NCI-H2107 (cell line): ENCODE results near the gene G3BP1.
"Not testable (repeated sequence)": the region's sequence is repeated elsewhere in the genome, so short reads cannot be mapped to it uniquely, and the experiment has no call there.

ENCODE experiments used
- DNase-seq: peaks from one replicate; lab custom pipeline; 2025; lab: John Stamatoyannopoulos, UW

Gene G3BP1

DNA sequence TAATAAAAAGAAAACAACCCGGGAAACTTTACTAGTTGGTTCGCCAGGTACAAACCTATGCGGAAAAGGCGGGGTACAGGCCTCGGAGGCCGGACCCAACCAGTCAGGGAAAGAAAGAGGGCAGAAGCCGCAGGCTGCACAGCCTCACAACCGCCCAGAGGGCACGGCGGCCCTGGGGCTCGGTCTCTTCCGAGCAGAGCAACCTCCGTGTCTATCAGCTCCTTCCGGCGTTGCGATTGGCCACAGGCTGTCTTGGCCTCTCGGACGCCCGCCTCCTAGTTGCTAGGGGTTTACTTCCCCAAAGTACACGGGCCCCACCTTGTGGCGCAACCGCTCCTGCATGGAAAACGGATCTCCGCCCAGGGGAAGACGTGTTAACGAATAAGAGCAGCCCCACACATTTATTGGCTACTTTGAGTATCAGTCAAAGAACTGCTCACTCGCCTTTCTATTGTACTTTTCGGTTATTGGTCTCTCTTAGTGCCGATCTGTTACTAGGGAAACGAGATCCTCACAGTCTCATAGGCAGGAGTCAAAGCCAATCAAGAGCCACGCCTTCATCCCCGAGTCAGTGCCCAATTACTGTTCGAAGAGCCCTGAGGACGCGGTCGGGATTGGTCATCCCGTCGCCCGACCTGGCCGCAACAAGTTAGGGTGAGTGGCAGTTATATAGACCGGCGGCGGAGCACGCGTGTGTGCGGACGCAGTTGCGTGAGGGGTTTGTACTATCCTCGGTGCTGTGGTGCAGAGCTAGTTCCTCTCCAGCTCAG, at the start of gene G3BP1:
Gene G3BP1, plus strand, starts transcription at position 696 of the 770 bp plus-strand sequence. CDS start 14,667 bp downstream, outside the sequence.
- DNase-seq = peak; percentile 97

DNA sequence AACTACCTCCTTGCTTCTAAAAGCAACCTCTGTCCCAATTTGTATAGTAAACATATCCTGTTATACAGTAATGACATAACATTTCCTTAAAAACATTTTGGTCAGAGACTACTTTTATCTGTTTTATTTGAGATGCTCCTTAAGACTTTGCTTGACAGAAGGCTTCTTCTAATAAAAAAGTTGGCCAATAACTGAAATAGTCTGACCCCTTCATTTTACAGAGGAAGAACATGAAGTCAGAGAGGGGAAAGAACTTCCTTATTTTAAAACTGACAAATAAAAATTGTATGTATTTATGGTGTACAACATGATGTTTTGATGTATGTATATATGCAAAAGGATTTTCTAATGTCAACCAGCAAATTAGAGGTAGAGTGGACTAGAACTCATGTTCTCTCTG, 49.2 kb upstream of the G3BP1 start:
- DNase-seq = no peak

DNA sequence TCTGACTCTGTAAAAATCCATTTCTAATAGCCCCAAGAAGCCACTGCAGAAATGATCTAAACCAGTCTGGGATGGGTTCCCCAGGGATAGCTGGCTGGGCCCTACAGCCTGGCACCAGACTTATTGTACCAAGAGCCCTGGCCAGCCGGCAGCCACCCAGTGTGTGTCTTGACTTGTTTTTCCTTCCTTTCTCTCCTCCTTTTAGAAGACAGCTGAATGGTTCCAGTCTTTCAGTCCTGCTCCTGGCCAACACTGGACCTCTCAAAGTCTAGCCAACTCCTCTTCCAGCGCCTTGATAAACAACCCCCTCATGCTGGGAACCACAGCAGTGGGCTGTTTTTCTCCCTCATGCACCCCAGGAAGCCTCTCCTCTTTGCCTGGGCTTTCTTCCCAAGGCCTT, 47.4 kb upstream of the G3BP1 start:
- no peak for DNase-seq

DNA sequence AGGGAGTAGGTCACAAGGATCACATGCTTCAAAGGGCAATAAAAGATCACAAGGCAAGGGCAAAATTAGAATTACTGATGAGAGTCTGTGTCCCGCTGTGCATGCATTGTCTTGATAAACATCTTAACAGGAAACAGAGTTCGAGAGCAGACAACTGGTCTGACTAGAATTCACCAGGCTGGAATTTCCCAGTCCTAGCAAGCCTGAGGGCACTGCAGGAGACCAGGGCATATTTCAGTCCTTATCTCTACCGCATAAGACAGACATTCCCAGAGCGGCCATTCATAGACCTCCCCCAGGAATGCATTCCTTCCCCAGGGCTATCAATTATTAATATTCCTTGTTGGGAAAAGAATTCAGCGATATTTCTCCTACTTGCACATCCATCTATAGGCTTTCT, 42.2 kb upstream of the G3BP1 start:
- not testable (repeated sequence) for DNase-seq

DNA sequence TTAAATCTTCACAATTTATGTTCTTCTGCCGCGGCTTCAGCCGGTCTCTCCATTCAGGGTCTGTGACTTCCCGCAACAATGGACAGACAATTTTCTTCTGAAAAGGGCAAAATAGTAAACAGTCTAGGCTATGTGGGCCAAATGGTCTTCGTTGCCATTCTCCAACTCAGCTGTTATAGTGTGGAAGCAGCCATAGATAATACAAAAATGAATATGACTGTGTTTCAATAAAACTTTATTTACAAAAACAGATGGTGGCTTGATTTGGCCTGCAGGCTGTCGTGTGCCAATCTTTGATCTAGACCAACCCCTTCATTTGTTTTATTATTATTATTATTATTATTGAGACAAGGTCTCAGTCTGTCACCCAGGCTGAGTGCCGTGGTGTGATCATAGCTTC, 41.4 kb upstream of the G3BP1 start:
- DNase-seq = no peak

DNA sequence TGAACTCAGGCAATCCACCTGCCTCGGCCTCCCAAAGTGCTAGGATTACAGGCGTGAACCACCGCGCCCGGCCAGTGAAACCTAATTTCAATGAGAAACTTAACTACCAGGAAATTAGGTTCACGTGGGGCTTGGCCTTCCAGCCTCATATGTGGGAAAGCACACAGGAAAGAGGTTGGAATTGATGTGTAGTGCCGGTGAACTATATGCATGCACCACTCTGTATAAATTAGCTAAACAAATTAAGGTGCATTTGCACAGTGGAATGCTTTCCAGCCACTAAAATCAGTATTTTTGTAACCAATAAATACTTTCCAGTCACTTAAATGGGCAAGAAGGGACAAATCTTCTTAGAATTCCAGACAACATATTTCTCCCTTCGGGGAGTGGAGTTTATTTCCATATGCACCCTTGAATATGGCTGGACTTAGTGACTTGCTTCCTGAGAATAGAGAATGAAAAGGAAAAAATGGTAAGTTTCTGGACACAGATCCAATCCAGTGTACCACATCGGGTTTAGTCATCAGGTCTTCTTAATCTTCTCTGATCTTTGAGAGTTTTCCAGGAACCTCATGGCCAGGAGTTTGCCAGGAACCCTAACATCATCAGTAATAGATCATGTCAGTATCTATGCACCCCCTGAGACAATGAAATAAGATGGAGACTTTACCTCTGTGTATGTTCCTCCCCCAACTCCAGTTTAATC, 38.2 kb upstream of the G3BP1 start:
- DNase-seq = no peak

DNA sequence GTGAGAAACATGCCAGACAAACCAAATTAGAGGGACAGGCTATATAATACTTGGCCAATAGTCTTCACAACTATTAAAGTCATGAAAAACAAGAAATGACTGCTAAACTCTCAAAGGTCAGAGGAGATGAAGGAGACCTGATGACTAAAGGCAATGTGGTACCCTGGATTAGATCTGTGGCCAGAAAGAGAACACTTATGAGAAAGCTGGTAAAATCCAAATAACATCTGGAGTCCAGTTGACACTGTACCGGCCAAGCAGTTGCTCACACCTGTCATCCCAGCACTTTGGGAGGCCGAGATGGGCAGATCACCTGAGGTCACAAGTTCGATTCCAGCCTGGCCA, 37.7 kb upstream of the G3BP1 start:
- DNase-seq = no peak

DNA sequence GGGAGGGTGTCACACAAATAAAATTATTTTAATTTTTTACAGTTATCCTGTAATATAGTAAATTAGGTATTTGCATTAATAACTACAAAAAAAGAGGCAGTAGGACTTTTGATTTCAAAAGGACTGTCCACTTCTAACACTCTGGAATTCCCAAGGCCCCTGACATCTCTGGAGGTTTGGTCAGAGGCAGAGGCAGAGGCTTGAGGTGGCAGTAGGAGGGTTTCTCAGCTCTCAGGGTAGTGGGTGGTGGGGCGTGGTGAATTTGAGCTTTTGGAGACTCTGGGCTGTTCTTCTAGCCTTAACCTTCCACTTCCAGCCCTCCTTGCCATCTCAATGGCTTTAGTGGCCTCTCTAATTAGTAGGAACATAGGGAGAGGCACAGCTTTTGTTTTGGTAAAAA, 36.1 kb upstream of the G3BP1 start:
- no peak for DNase-seq

DNA sequence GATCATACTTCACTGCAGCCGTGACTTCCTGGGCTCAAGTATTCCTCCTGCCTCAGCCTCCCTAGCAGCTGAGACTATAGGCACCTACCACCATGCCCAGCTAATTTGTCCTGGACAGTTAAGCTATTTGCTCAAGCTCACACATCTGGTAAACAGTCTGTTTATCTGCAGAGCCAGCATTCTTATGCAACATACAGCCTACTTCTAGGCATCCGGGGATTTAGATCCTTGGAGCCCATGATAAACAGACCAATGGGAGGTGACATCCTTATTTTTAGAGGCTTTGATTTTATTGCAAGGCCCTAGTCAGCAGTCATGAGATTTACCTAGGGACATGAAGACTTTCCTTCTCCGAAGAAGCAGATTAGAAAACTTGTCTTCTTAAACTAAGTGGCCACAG, 34.3 kb upstream of the G3BP1 start:
- no peak for DNase-seq

DNA sequence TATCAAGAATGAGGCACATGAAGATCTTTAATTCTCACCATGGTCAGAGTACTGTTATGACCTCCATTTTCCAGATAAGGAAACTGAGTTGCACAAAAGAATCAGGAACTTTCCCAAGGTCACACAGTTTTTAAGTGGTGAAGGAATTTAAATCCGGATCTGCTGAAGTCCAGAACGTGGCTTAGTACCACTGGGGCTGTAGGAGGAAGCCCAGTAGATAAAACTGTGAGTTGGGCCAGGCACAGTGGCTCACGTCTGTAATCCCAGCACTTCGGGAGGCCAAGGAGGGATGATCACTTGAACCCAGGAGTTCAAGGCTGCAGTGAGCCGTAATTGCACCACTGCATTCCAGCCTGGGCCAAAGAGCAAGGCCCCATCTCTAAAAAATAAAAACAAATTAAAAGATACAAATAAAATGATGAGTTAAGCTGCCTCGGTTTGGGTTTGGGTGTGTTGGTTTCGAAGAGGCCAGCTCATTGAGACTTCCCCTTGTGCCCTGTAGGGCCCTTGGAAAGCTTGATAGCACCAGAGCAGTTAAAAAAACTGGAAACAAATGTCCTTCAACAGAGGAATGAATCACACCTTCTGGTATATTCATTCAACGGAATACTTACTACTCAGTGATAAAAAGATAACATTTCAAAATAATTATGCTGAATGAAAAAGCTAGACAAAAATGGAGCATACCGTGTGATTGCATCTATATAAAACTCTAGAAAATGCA, 33.5 kb upstream of the G3BP1 start:
- no peak for DNase-seq

DNA sequence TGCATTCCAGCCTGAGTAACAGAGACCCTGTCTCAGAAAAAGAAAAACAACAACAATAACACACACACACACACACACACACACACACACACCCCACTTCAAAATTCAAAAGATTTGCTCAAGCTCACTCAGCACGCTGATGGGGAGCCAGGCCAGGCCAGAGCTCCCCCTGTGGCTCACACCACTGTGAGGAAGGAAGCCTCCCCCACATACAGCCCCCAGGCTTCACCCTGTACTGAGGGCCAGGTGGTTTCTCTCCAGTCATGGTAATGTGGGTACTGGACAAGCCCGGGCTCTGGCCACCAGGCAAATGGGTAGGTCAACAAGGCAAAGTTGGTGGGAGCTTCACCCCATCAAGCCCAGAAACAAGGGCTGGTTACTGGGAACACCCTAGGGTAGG, 32.4 kb upstream of the G3BP1 start:
- DNase-seq = no peak

DNA sequence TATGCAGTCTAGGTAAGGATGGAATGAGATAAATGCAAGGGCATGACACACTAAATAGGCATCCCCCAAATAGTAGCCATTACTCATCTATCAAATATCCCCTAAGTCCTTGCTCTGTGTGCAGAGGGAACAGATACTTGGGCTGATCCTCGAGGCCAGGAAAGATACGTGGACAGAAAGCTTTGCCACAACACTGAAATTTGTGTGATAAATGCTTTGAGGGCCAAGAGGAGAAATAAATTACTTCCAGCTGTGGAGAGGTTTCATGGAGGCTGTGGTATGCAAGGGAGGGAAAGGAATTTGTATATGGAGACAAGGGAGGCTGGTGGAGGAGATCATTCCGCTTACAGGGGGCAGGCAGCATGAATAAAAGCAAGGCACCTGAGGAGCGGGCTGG, 31.8 kb upstream of the G3BP1 start:
- no peak for DNase-seq

DNA sequence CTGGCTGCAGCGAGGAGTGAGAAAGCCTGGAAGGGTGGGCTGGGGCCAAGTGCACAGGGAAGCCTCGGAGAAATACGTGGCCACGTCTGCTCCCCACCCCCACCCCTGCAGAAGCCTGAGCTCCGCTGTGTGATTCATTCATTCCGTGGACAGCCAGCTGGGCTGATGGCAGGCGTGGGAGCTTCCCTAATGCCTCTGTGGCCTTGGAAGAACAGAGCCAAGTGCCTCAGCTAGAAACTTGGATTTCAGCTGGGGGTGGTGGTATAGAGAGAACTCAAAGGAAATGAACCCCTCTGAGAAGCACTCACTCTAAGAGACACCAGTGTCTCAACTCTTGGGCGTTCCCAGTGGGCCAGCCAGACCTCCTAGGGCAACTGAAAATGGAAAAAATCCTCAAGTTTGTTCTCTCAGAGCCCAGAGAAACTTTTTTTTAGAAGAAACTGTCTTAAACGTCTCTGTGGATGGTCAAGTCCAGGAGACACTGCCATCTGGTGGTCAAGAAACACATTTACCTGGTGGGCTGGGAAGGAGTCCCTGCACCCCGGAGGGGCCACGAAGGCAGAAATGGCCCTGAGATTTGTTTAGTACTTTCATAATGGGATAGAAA, 31.3 kb upstream of the G3BP1 start:
- DNase-seq = no peak

DNA sequence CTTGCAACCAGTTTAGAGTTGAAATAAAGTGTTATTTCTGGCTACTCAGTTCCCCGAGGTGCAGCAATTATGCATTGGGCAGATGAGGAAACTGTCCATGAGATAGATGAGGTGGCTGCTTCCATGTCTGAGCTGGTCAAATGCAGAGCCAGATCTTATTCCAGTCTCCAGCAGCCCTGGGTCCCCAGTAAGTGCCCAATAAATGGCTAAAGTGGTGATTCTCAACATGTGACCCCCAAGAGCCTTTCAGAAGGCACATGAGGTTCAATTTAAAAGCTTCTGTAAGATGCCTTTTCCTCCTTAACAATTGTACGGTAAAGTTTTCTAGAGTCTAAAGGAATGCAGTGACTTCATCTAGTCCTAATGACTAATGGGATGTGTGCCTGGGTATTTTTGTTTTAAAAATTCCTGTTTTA, 30.8 kb upstream of the G3BP1 start:
- DNase-seq = no peak

DNA sequence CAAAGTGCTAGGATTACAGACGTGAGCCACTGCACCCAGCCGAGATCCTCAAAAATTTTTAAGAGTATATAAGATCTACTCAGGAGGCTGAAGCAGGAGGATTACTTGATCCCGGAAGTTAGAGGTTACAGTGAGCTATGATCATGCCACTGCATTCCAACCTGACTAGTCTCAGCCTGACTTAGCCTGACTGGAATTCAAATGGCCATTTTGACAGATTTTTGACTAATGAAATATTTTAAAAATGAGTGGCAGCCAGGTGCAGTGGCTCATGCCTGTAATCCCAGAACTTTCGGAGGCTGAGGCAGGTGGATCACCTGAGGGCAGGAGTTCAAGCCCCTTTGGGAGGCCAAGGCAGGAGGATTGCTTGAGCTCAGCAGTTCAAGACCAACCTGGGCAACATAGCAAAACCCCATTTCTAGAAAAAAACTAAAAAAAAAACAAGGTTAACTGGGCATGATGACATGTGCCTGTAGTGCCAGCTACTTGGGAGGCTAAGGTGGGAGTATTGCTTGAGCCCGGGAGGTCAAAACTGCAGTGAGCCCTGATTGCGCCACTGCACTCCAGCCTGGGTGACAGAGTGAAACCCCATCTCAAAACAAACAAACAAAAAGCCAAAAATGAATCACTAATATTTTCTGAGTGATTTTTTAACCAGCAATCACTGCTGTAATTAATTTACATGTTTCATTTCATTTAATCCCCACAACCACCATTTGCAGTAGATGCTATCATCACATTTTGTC, 29.9 kb upstream of the G3BP1 start:
- DNase-seq = no peak

DNA sequence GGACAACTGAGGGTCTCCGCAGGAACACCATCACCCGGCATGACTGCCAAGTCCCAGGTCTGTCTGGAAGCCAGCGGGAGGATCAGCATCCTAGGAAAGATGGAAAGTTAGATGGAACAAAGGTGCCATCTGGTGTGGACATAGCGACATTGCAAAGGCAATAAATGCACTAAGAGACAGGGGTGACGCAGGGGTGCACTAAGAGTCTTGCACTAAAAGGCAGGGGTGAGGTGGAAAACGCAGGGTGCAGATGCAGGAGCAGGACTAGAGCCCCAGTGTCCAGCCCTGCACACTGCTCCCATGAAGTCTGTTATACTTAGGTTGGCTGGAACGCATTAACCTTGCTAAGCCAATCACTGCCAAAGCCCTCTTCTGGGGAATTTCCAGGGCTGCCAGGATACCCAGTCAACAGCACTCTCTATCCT, 28.9 kb upstream of the G3BP1 start:
- DNase-seq = no peak

DNA sequence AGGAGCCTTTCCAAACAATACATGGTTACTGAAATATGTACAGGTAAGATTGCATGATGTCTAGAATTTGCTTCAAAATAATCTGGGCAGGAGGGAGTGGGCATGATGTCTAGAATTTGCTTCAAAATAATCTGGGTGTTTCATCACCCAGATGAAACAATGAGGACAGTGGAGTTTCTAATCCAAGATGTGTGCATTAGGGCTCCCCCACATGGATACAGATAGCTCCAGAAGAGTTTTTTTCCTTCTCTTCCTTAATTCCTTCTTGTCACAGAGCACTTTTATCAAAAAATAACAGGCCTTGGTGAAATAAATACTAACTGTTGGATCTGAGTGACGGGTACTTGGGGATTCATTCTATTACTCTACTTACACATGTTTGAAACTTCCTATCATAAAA, 28.2 kb upstream of the G3BP1 start:
- no peak for DNase-seq

DNA sequence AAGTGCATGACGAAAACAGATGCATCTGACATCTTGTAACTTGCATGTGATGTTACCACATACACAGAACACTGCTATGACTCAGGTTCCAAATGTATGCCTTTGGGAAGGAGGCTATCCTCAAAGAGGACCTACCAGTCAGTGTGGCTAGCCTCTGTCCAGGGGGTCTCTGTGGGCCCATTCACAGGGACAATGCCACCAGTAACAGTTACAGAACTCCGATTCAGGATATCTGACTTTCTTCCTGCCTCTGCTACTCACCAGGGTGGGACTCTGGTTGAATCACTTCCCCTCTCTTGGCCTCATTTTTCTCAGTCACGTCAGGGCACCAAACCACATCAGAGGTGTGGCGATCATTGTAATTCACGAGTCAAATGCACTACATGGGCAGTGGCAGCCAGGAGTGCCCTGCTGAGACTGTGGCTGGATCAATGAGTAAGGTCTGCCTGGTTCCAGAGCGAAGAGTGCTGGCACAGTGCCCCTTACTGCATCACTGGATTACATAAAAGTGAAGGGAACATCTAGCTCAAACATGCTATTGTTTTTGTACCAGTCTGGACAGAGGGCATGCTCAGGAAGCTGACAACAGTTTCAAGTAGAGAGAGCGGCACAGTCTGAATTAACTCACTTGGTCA, 26.6 kb upstream of the G3BP1 start:
- no peak for DNase-seq

DNA sequence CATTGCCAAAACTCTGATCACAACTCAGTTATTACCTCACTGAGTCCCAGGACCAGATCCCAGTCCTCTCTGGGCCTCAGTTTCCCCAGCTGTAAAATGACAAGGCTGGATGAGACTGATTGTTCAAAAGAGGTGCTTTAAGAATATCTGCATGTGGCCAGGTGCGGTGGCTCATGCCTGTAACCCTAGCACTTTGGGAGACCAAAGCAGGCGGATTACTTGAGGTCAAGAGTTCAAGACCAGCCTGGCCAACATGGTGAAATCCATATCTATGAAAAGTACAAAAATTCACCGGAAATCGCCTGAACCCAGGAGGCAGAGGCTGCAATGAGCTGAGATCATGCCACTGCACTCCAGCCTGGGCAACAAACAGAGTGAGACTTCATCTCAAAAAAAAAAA, 21.6 kb upstream of the G3BP1 start:
- DNase-seq = no peak

DNA sequence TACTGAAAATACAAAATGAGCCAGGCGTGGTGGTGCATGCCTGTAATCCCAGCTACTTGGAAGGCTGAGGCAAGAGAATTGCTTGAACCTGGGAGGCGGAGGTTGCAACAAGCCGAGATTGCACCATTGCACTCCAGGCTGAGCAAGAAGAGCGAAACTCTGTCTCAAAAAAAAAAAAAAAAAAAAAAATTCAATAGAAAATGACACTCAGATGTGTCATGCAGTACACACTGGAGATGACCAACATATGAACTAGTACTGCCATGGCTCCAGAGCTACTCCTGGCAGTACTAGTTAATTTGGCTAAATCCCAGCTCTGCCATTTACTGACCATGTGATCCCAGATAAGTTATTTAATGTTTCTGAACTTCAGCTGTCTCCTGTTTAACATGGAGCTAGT, 20.7 kb upstream of the G3BP1 start:
- no peak for DNase-seq

DNA sequence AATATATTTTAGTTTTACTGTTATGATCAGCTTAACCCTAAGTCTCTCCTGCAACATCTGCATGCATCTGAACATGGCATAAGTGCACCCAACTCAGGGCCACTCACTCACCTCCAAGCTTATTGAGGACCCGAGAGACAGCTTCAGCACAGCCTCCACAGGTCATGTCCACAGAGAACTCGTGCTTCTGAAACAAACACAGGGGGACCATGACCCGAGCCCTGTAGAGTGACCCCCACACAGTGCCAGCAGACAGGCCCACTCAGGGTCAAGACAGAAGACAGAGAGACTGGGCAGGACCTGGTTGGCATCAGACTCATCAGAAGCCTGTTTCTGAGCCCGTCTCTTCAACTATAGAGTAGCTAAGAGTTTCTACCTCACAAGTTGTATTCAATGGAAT, 20.2 kb upstream of the G3BP1 start:
- DNase-seq = no peak

DNA sequence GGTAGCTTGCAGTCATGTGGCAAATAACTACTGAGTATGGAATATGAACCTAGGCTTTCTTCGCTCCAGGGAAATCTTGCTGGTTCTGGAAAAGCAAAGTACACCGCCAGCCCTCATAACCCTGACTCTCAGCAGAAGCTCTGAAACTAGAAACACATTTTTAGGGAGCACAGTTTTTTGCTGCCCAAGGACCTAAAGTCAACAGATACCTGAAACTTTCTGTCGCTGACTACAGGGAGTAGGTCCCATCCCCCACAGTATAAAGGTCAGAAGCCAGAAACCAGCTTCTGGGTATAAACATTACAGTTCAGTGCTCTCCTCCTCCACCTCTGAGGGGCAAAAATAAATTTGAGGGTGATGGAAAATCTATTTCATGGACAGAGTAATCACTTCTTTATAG, 16.4 kb upstream of the G3BP1 start:
- DNase-seq = no peak
